Hippocampal formation (tissue), 2 donors: ENCODE data around the gene DYNC2H1.
"Not testable (repeated sequence)": the region's sequence is repeated elsewhere in the genome, so short reads cannot be mapped to it uniquely, and the experiment has no call there.

ENCODE experiments used
- DNase-seq, 2 donors: peaks; one replicate each; lab custom pipeline; 2025; lab: John Stamatoyannopoulos, UW

The DYNC2H1 gene

DNA sequence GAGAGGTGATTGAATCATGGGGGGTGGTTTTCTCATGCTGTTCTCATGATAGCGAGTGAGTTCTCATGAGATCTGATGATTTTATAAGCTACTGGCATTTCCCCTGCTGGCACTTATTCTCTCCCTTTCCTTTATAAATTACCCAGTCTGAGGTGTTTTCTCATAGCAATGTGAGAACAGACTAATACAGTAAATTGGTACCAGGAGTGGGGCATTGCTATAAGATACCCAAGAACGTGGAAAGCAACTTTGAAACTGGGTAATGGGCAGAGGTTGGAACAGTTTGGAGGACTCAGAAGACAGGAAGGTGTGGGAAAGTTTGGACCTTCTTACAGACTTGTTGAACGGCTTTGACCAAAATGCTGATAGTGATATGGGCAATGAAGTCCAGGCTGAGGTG lies 265.0 kb downstream of the DYNC2H1 start:
- DNase-seq: not testable (repeated sequence)

DNA sequence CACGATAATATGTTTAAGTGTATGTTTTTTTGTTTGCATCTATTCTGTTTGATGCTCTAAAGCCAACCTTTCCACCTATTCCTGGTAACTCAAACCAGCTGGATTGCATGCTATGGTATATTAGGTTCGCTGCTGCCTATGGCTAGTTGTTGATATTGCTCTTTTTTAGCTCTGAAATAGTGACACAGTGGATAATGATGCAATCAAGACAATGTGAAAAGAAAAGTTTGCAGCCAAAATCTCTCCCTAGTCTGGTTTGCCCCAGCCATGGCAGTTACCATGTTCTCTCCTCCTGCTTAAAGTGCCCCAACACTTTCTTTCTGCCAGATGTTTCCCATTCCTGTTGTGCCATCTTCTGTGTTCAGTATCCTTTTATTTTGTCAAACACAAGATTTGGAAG lies 269.7 kb downstream of the DYNC2H1 start:
- DNase-seq: no peak

DNA sequence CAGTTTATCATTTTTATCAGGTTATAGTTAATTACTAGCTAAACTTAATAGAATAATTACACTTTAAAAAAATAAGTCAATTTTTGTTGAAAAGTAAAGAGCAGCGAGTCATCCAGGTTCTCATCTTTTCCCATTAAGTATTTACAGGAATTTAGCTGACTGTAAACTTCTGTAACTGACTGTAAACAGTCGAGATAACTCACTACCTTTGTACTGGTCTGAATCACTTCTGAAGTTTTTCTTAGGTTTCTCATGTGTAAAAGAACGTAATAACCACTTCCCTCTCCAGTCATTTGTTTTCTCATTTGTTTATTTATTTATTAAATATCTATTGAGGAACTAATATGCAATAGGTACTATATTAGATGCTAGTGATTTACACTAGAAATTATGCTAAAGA lies 270.8 kb downstream of the DYNC2H1 start:
- no peak for DNase-seq

DNA sequence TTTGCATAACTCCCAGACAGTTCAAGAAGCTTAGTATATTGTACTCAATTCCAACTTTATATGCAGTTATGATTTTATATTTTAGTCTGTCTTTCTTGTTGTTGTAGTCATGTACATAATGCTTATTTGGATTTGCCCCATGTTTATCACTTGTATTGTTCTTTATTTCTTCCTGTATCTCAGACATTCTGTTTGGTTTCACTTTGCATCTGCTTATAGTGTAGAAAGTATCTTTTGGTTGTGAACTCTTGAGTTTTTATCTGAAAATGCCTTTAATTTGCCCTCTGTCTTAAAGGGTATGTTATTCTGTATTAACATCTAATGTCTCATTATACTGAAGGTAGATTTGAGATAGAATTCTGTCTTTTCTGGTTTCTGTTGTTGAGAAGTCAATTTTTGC lies 275.4 kb downstream of the DYNC2H1 start:
- DNase-seq: no peak

DNA sequence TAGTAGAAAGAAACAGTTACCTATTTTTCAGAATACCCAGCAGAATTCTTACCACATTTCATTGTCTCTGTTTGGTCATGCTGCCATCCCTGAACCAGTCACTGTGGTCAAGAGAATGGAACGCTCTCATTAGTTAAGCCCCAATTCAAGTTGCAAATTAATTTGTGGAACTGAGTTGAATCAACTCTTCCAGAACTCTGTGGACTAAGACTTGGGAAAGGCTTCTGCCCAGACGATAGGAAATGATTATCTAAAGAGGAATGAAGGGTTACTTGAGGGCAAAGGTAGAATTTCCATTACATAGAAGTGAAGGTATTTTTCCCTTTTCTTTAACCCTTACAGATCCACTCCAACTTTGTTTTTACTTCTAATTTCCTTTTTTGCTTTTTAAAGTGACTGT lies 286.4 kb downstream of the DYNC2H1 start:
- no peak for DNase-seq

DNA sequence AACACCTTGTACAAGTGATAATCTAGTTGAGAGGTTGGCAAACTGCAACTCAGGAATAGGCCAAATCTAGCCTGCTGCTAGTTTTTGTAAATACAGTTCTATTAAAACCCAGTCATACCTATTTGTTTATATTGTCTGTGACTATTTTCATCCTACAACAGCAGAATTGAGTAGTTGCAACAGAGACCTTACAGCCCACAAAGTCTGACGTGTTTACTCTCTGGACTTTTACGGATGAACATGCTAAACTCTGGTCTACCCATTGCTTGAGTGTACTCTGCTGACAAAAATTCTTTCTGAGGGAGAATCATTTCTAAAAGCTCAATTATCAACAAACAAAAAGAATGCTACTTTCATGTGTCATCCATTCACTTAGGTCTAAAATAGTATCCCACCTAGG lies 287.0 kb downstream of the DYNC2H1 start:
- DNase-seq: no peak

DNA sequence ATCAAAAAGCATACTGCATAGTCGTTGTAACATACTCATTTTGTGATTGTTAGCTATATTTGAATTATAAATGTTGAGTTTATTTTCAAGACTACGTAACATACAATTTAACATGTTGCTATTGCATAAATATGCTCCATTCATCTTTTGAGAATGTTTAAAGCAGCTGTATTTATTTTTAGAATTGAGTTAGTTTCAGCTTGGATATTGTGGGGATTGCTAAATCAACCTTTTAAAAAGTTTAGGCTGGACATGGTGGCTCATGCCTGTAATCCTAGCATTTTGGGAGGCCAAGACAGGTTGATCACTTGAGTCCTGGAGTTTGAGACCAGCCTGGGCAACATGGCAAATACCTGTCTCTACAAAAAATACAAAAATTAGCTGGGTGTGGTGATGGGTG lies 288.1 kb downstream of the DYNC2H1 start:
- no peak for DNase-seq

DNA sequence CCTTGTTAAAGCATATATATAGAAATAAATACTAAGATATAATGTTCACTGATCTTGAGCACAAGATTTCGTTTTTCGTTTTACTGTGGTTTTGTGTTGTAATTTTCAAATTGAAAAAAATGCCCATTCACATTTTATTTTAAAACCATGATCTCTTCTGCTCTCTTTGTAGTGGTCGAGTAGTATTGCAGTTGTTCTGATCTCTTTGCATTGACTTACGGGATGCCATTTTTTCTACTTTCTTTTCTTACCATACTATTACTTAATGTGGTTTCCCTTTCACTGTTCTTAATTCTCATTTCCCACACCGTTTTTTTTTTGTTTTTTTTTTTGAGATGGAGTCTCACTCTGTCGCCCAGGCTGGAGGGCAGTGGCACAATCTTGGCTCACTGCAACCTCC lies 289.6 kb downstream of the DYNC2H1 start:
- no peak for DNase-seq

DNA sequence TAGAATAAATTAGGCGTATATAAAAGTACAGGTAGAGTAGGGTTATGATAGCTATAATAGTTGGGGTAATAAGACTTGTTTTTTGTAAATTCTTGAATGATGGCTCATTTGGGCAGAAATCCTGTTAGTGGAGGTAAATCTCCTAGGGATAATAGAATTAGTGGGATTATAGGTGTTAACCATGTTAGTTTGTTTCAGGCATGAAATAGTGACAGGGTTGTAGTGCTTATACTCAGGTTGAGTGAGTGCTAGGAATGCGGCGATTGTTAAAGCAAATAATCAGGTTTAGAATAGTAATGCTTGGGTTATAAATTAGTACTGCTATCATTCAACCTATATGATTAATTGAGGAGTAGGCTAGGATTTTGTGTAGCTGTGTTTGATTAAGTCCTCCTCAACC lies 297.1 kb downstream of the DYNC2H1 start:
- DNase-seq: no peak

DNA sequence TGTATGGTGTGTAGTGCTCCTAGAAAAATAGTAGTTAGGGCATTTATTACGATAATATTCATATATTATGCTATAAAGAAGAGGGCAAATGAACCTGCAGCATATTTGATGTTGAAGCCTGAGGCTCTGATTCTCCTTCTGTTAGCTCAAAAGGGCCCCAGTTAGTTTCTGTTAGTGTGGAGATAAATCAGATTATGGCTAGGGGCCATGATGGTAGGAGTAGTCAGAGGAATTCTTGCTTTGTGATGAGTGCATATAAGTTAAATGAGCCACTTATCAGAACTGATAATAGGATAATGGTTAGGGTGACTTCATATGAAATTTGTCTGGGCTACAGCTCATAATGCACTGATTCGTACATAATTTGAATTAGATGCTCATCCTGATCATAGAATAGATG lies 298.4 kb downstream of the DYNC2H1 start:
- no peak for DNase-seq

DNA sequence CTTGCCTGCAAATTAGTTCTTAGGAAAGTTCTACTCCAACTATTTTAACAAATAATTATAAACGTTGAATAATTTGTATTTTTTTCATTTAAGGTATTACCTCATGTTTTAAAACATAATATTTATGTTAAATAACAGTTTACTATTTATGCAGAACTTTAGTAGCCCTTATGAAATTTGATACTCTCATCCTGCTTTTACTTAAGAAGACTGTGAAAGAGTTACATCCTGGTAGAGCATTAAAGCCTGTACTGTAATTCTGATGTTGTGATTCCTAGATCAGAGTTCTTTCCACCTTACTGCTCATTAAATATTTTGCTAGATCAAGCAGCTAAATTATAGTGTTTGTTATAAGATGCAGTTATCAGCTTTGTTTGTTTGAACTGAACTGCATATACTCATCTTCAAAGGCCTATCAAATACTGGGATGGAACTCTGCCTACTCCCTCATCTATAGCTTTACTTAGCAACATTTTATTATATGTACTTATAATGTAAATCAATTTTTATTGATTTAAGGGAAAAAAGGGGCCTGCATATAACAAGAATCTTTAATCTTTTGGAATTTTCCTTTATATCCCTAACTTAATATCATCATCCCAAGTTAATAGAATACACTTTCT lies 304.2 kb downstream of the DYNC2H1 start:
- DNase-seq: no peak

DNA sequence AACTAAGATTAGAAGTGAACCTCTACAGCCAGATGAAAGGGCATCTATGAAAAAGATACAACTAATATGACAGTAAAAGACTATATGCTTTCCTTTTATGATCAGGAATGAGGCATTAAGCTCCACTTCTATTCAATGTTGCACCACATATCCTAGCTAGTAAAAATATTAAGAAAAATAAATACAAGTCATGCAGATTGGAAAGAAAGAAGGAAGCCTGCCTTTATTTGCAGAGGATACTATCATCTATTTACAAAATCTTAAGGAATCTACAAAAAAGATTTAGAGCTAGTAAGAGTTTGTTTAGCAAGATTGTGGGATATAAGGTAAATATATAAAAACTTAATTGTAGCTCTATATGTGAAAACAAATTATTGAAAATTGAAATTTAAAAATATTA lies 308.8 kb downstream of the DYNC2H1 start:
- no peak for DNase-seq

DNA sequence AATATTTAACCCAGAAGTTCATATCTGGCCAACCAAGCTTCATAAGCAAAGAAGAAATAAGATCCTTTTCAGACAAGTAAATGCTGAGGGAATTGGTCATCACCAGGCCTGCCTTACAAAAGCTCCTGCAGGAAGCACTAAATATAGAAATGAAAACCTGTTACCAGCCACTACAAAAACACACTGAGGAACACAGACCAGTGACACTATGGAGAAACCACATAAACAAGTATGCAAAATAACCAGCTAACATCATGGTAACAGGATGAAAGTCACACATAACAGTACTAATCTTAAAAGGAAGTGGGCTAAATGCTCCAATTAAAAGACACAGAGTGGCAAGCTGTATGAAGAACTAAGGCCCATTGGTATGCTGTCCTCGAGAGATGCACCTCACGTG lies 311.4 kb downstream of the DYNC2H1 start:
- no peak for DNase-seq

DNA sequence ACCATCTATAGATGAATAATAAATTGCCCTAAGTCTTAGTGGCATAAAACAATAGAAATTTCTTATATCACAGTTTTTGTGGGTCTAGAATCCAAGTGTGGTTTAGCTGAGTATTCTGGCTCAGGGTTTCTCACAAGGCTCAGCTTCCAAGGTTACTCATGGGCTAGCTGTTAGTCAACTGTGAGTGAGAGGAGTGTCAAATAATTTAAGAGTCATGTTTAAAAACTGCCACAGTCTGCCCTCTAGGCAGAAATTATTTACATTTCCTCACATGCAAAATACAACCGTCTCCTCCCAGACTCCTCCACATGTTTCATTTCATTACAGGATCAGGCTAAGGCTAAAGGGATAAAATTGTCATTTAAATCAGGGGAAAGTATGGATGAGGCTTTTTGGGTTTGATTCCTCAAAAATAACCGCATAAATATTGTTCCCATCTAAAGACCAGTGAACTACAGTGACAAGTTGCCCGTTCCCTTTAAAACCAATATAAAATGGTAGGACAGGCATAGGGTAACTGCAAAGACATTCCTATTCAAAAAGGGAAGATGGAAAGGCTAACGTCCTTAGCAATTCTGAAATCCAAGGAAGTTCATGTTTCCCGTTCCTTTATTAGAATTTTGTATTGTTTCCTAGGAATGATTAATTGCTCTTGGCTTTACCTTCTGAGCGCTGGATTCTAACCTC lies 324.3 kb downstream of the DYNC2H1 start:
- DNase-seq: no peak

DNA sequence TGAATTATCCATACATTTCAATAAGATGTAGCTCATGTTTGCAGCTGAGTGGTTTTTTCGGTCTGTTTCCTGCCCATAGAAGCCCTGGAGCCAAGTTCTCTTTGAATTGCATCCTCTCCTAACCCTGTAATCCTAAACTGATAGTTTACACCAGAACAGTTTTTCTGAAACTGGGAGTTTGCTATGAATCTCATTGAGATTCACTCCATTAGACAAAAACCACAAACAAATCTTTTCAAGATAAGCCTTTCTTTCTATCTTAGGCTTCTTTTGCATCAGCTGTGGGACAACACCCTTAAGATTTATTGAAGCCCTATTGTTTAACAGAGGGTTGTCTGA lies 324.8 kb downstream of the DYNC2H1 start:
- DNase-seq: no peak

DNA sequence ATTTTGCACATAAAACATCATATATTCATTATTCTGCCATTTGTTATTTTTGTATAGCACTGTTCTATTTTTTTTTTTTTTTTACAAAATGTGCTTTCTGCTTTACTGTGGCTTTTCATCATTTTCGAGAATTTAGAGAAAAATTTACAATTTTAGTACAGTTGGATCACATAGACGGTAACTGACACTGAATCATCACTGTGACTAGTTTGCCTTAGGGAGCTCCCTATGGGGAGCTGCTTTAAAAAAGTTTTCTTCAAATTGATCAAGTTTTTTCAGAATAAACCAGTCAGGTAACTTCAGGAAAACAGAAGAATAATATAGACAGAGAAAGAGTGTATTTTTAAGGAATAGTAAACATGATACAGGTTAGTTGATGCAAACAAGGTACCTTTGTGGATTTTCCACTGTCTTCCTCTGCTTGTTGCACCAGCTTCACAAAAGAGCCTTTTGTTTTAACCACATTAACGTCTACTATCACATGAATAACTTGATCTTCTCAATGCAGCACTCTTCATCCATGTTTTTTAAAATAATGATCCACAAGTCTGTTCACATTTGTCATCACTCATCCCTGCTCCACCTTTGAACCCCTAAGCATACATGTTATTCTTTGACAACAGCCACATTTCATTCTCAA lies 327.0 kb downstream of the DYNC2H1 start:
- no peak for DNase-seq

DNA sequence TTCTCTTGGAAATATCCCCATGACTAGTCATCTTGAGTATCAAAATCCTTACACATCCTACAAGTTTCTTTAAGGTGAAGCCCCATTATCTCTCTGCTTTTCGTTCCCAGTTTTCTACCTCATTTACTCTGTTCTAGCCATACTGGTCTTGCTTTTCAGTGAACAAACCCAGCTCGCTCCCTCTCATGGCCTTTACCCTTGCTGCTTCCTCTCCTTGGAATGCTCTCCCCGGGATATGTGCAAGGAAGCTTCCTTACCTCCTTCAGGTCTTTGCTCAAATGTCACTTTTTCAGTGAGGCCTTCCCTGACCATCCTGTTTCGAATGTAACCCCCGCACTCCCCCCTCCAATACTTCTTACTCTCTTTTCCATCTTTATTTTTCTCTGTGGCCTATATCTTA lies 331.8 kb downstream of the DYNC2H1 start:
- DNase-seq: no peak

DNA sequence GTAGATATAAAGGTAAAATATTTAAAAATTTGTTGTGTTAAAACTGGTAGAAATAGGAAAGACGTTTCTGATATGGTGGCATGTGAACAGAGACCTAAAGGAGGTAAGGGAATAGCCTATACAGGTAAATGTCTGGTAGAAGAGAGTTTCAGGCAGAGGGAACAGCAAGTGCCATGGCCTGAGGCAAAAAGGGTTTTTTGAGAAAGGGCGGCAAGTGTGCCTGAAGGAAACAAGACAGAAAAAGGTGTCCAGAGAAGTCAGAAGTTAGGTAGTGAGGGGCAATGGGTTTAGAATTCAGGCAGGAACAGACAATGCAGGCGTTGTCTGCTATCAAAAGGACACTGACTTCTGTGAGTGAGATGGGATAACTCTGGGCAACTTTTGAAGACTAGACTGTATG lies 339.7 kb downstream of the DYNC2H1 start:
- no peak for DNase-seq

DNA sequence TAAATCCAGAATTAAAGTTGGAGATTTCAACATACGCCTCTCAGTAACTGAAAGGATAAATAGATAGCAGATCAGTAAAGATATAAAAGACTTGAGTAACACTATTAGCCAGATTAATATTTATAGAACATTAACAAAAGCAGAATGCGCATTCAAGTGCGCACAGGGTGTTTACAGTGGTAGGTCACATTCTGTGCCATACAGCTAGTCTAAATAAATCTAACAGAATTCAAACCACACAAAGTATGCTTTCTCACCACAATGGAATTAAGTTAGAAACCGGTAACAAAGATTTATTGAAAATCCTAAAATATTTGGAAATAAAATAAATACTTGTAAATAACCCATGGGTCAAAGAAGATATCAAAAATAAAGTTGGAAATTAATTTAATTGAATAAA lies 341.0 kb downstream of the DYNC2H1 start:
- DNase-seq: no peak

DNA sequence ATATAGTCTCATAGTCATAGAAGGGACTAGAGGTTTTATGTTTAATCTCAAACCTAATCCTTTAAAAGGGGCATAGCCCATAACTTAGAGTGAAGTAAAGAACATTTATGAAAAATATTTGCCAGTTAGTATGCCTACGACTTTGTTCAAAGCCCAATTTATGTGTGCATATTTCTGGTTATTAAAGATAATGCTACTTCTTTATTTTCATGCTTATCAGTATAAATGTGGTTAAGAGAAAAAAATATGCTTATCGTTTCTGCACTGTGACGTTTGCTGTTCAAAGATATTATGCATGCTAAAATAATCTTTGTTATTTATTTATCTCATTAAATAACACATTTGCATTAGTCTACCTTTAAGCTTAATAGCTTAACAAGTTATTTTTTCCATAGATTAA lies 343.9 kb downstream of the DYNC2H1 start:
- no peak for DNase-seq

DNA sequence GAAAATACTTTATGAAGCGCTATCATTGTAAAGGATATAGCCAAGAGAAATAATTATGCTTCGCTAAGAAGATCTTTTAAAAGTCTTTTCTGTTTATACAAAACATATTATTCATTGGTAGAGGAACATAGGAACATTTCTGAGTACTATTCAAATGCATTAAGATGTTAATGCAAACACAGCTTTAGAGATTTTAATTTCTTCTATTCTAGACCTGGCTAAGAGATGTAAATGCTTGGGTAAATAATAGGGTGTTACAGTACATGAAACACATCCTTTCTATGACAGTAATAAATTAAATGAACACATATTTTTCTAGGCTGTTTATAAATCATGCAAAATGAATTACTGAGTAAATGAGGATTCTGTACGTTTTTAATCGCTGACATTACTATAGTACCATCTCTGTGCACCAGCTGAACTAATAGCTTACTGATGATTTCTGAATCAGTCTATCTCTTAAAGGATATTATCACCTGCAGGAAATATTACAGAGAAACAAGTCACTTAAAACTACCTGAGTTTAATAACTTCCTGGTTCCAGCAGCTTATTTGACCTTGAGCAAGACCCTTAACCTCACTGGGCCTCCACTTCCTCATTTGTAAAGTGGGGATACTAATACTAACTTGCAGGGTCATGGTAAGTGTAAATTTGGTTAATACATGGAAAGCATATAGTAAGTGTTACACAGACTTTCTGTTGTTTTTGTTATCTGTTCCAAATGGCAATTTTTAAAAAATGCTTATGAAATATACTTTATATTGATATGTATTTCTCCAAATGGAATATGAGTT lies 344.9 kb downstream of the DYNC2H1 start:
- DNase-seq: no peak

DNA sequence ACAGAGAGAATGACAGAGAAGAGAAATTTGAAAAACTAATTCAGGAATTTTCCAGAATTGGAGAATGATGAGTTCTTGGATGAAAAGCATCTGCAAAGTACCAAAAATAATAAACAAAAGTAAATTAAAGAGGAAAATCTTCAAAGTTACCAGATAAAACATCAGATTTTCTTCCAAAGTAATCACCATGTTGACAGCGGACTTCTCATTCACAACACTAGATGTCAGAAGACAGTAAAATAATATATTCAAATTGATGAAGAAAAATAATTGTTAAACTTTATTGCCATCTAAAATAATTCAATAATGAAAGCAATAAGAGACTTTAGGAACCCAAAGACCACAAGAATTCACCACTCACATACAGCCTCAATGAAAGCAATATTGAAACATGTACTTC lies 355.2 kb downstream of the DYNC2H1 start:
- no peak for DNase-seq

DNA sequence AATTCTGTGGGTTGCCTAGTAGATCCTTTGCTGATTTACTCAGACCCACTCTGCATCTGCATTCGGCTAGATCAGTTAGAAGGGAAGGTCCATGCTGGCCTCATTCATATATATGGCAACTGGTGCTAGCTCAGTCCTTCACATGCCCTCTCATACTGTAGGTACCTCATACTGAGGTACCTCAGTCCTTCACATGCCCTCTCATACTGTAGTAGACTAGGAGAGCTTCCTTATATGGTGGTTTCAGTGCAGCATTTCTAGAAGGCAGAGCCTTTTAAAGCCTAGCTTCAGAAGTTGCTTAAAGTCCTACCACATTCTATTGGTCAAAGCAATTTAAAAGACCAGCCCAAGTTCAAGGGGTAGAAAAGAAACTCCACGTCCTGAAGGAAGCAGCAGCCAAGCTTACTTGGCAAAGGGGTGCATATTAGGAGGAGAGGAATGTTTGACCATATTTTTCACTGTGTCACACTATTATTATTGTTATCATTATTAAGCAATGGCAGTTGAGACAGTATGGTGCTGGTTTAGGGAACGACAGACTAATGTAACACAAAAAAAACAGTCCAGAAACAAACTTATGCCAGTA lies 356.4 kb downstream of the DYNC2H1 start:
- no peak for DNase-seq
